Stimulated activated CD8-positive, alpha-beta memory T cell treated with anti-CD3 and anti-CD28 coated beads, Interleukin-2, amount 100 ng/mL, for 1 hour (primary cell): ENCODE results near the gene MPDU1.
"Not testable (repeated sequence)": the region's sequence is repeated elsewhere in the genome, so short reads cannot be mapped to it uniquely, and the experiment has no call there.

Experiments used
- DNase-seq, 2 donors: peaks; one replicate each; pipeline ENCODE4 v3.0.0-alpha.2; 2020; ENCODE audit warnings: low read depth in 2 of 2

MPDU1 gene

DNA sequence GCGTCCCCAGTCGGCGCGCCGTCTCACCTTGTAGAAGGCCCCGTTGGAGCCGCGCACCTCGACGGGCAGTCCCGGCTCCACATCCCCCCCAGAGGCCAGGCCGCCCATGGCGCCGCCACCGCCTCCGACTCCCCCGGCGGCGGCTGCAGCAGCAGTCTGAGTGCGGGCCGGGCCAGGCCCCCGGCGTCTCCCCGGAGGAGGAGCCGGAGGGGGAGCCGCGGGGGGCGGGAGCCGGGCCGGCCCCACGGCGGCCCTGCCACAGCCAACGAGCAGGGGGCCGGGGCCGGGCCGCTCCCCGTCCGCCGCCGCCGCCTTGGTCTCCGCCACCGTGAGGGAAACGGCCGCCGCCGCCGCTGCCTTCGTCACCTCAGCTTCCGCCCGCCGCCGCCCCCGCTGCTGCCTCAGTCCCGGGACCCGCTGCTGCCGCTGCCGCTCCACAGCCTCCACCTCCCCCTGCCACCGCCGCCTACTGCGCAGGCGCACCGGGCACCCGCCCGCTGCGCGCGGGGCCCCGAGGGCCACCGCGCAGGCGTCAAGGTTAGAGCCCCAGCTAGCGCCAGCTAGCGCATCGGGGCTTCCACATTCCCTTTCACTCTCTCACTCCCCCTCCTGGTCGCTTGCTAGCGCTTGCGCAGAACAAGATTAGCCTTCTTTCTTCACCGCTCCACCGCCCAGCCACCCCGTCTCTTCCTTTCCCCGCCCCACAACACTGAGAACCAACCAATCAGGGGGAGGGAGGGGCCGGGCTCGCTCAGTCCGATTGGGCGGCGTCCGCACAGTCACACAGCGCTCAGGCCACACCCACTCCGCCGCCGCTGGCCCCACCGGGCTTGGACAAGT lies 31.0 kb downstream of the MPDU1 start, which contains the start of gene FXR2:
Gene FXR2, minus strand, starts transcription at position 473 of the 840 bp plus-strand sequence. Its CDS starts 365 bp downstream, at position 108.
- DNase-seq = peak; percentile 93 to 96

DNA sequence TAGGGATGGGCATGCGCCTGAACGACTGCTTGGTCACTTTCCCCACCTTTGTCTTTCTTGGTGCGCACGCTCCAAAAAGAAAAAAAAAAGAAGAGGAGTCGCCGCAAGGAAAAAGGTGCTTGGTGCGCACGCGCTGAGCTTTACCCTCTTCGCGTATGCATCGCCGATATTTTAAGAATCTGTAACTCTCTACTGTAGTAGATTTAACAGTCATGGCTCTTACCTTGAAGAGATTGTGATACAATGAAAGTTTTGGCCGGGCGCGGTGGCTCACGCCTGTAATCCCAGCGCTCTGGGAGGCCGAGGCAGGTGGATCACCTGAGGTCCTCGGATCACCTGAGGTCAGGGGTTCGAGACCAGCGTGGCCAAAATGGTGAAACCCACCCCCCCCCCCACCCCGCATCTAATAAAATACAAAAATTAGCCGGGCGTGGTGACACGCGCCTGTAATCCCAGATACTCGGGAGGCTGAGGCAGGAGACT lies 31.7 kb downstream of the MPDU1 start:
- no peak for DNase-seq

GRCh38 chr17:7618608-7619007 lies 35.0 kb downstream of the MPDU1 start:
- no peak for DNase-seq

GRCh38 chr17:7620835-7621234 lies 37.2 kb downstream of the MPDU1 start:
- no peak for DNase-seq

GRCh38 chr17:7623661-7624060 lies 40.0 kb downstream of the MPDU1 start:
- no peak for DNase-seq

GRCh38 chr17:7625749-7626148 lies 42.1 kb downstream of the MPDU1 start:
- not testable (repeated sequence) for DNase-seq

DNA sequence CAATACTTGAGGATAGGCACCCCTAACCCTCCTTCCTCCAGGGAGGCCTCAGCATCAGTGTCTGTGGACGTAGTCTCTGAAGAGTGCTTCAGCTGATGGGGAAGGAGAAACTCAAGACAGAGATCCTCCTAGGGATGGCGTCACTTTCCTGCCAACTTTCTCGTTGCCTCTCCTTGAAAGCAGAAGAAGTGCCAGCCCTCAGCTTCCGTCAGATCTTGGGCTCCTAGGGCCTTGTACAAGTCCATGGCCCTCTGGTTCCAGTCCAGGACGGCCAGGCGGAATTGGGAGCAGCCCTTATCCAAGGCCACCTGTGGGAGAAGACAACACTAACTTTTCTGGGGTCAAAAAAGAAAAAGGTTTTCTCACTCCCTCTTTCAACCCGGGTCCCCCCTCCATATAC lies 42.7 kb downstream of the MPDU1 start:
- no peak for DNase-seq

DNA sequence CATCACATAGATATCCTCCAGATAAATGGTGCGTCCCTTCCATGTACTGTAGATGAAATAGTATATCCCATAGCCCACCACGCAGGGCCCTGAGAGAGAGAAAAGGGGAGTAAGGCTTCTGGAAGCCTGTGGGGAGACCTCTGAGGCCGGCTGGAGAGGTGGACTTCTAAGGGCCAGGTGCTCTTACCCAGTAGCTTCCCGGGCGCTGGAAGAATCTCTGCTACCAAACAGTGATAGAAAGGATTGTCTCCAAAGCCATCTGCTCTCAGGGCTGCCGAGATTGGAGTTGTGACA lies 43.3 kb downstream of the MPDU1 start:
- DNase-seq = no peak

GRCh38 chr17:7627250-7628121 lies 43.8 kb downstream of the MPDU1 start, which contains the start of gene SAT2:
Gene SAT2 (minus strand): TSS chr17:7627821. CDS start chr17:7627635, 186 bp downstream.
- DNase-seq = peak; percentile 66 to 78

GRCh38 chr17:7629939-7630571 lies 46.4 kb downstream of the MPDU1 start, which contains the start of gene SHBG:
Gene SHBG (plus strand): TSS chr17:7630135. CDS start chr17:7630173, 38 bp downstream.
- no peak for DNase-seq

DNA sequence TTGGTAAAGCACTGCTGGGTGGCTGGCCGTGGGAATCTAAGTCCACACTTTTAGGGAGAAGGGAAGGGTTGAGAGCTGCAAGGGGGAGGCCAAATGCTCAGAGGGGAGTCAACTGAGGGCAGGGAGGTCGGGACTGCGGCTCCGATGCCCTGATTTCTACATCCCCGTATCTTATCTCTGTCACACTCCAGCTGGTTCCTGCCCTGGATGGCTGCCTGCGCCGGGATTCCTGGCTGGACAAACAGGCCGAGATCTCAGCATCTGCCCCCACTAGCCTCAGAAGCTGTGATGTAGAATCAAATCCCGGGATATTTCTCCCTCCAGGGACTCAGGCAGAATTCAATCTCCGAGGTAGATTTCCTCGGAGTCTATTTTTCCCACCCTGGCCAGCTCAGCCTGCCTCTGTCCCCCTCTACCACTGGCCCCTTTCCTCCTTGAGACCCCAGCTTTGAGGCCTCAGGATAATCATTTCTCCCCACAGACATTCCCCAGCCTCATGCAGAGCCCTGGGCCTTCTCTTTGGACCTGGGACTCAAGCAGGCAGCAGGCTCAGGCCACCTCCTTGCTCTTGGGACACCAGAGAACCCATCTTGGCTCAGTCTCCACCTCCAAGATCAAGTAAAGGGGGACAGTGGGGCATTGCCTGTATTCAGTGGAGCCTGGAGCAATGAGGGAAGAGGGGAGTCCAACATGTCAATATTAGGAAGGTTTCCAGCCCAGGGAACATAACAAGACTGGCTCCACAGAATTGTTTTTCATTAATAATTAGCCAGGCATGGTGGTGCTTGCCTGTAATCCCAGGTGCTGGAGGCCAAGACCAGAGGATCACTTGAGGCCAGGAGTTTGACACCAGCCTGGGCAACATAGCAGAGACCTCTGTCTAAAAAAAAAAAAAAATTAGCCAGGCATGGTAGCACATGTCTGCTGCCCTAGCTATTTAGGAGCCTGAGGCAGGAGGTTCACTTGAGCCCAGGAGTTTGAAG lies 48.0 kb downstream of the MPDU1 start:
- no peak for DNase-seq

DNA sequence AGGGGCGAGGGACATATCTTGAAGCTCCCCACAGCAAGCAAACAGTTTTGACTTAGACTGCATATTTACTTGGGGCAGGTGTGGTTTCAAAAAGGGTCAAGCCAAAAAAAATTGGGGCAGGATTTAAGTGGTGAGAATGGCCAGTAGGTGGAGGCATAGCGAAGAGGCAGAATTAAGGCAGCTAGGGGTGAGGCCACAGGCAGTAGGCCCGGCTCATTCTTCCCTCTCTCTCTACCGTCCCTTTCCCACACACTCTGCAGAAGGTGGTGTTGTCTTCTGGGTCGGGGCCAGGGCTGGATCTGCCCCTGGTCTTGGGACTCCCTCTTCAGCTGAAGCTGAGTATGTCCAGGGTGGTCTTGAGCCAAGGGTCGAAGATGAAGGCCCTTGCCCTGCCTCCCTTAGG lies 48.8 kb downstream of the MPDU1 start:
- no peak for DNase-seq

GRCh38 chr17:7633093-7633492 lies 49.4 kb downstream of the MPDU1 start:
- DNase-seq = no peak

GRCh38 chr17:7634384-7634783 lies 50.7 kb downstream of the MPDU1 start:
- DNase-seq = no peak

DNA sequence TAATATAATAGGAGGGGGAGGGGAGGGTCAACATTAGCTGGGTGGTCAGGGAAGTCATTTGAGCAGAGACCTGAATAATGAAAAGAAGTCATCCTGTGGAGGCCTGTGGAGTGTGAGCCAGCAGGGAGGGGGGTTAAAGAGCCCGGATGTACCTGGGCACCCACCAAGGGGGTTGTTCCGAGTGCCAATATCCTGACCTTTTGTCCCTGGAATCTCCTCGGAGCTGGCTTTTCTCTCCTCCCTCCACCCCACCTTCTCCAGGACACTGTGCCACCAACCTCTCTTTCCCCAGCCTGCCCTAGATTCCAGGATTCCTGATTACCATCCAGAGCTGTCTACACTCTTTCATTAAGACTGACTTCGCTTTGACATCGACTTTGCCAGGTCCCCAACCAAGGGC lies 52.5 kb downstream of the MPDU1 start:
- DNase-seq = no peak
